Transverse colon (tissue), 4 donors: ENCODE data around the gene CENPA. TPM values are rescaled to one million over a fixed set of nuclear protein-coding genes. Genes with fewer than 3 reads are reported as not detected.

Experiments used
- DNase-seq: peaks from one replicate; pipeline ENCODE4 v3.0.0-alpha.2; 2019
- H3K27ac ChIP-seq, 4 donors: fragments of 200-600 bp; sonication (generic); 2 replicates each; pipeline ENCODE4 v1.5.1; 2016 to 2018; ENCODE audit warnings: inconsistent platforms in 4 of 4
- H3K27me3 ChIP-seq: fragments of 200-600 bp; sonication (generic); 2 replicates; pipeline ENCODE4 v1.5.1; 2017; ENCODE audit warnings: inconsistent platforms
- H3K36me3 ChIP-seq, 4 donors: fragments of 200-600 bp; sonication (generic); 2 replicates each; pipeline ENCODE4 v1.5.1; 2017 to 2019; ENCODE audit warnings: inconsistent platforms in 4 of 4
- H3K4me1 ChIP-seq, 4 donors: fragments of 200-600 bp; sonication (generic); 2 replicates each; pipeline ENCODE4 v1.5.1; 2017 to 2020; ENCODE audit warnings: inconsistent platforms in 4 of 4
- H3K4me3 ChIP-seq, 4 donors: fragments of 200-600 bp; sonication (generic); 1 replicate in 1 of 4; 2 replicates in 3 of 4; pipeline versions ENCODE4 v1.5.1 to v1.6.1; 2017 to 2019; ENCODE audit warnings: inconsistent platforms in 4 of 4
- H3K9me3 ChIP-seq, 2 donors: fragments of 200-600 bp; sonication (generic); 2 replicates each; pipeline ENCODE4 v1.5.1; 2017 to 2019; ENCODE audit warnings: inconsistent platforms in 2 of 2
- CTCF ChIP-seq, 5 experiments: fragments of 200-600 bp in 3 of 5; fragments of 450-650 bp in 2 of 5; sonication (generic) in 3 of 5; IDR thresholded peaks; 1 replicate in 2 of 5; 2 replicates in 3 of 5; pipeline ENCODE4 v1.5.1; 2016 to 2017; ENCODE audit warnings: antibody characterized with exemption in 5 of 5, inconsistent platforms in 3 of 5, mild to moderate bottlenecking in 2 of 5, moderate library complexity in 1 of 5
- EP300 ChIP-seq: sonication (generic); formaldehyde crosslinking; IDR thresholded peaks from one replicate; pipeline ENCODE4 v1.6.1; 2017; ENCODE audit warnings: antibody characterized with exemption, low read depth
- POLR2A ChIP-seq: fragments of 450-650 bp; IDR thresholded peaks from one replicate; pipeline ENCODE4 v1.6.1; 2016; ENCODE audit warnings: antibody characterized with exemption, mild to moderate bottlenecking, moderate library complexity
- POLR2AphosphoS5 ChIP-seq, 3 donors: sonication (generic); formaldehyde crosslinking; IDR thresholded peaks; one replicate each; pipeline ENCODE4 v1.6.1; 2016; ENCODE audit warnings: antibody characterized with exemption in 3 of 3
- WGBS, 2 donors: methylation state at CpG; one replicate each; pipeline ENCODE4 v1.1.5; 2018; ENCODE audit warnings: low coverage in 1 of 2; 5-methylcytosine and 5-hydroxymethylcytosine counted together
- in situ Hi-C, 4 donors: fragments of 200-750 bp; cut with MboI; loops; one replicate each; pipeline versions ENCODE4 v1.15.0 to v1.15.1; 2017; ENCODE audit warnings: low sequenced_read_pairs in 3 of 4, low pct_ligation_motif_present in 1 of 4, low pct_unique_long_range_greater_than_20kb in 1 of 4
- intact Hi-C: fragments of 100-400 bp; cut with DNase I; formaldehyde crosslinking; loops from one replicate; pipeline ENCODE4 v1.15.1; 2023; ENCODE audit warnings: low total_unique reads
- total RNA-seq, 4 donors: library from RNA; depleted of rRNA; stranded (reverse); fragments of >200 nt; gene quantifications; one replicate each; pipeline ENCODE4 v1.1.0, GENCODE V29; 2016

CENPA gene
- total RNA-seq, 4 donors from 2014 or later: 1.1 to 14.9 TPM; not detected in 2

DNA sequence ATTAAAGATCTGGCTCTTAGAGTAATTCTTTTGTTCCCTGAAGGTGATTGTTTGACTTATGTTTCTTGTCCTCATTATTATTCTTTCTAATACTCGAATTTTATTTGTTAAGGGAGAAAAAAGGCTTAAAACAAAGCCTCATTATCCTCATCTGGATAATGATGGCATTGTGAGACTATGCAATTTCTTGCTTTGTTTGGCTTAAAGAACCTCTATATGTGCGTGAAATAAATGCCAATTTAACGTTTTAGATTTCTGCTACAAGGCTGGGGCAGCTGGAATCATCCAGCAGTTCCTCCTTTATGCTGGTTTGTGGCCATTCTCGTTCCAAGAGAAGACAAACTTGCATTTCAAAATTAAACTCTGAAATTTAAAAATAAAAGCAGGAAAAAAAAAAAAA, 57.2 kb downstream of the CENPA start:
- H3K36me3 ChIP-seq: no peaks in the 10 kb centered on the region
- in situ Hi-C loops (loop anchor here in 3 of 4 donors (10.0 kb wide), 2 partner anchors 82 to 102 kb away; no protein-coding TSS in a partner anchor), intact Hi-C loops (no loop called here)
- DNase-seq: no peak
- H3K27me3 ChIP-seq: peaks cover 99% of the 10 kb centered on the region
- WGBS, 2 donors: 43 to 45% methylated on average over 4 of the region's 4 CpGs
- peaks cover 9 to 16% (median 10%) of the 10 kb centered on the region in 4 donors for H3K4me1 ChIP-seq
- H3K9me3 ChIP-seq: no peaks in the 10 kb centered on the region
- no peak overlapping the region for H3K4me3 ChIP-seq
- TF ChIP-seq POLR2AphosphoS5 (IDR thresholded peaks at IDR 0.05): no peak
- no peak for TF ChIP-seq EP300
- TF ChIP-seq POLR2A: no peak
- no peak for TF ChIP-seq CTCF (IDR thresholded peaks at IDR 0.05)
- no peak overlapping the region for H3K27ac ChIP-seq

Other genes starting within 250 kb of the CENPA start
- not detected for gene CIB4, start 144.7 kb upstream of the CENPA start, total RNA-seq
- 1 to 10 TPM in 1 of 4 donors, under 1 TPM in 3; 0.37 to 1.5 (median 0.82) TPM for gene KCNK3, start 93.3 kb upstream of the CENPA start, total RNA-seq
- gene SLC35F6, start 21.8 kb upstream of the CENPA start, total RNA-seq: 10 to 100 TPM; 23.3 to 36.3 (median 33.3) TPM
- gene DPYSL5, start 62.1 kb downstream of the CENPA start, total RNA-seq: under 1 TPM in 1 of 4 donors, not detected in 3; 0.32 TPM
- 10 to 100 TPM; 16.8 to 64.7 (median 32.9) TPM for gene MAPRE3, start 184.6 kb downstream of the CENPA start, total RNA-seq
- gene TMEM214, start 246.9 kb downstream of the CENPA start, total RNA-seq: 100 to 1,000 TPM in 2 of 4 donors, 10 to 100 TPM in 2; 51.2 to 179 (median 127) TPM